Stimulated activated CD4-positive, alpha-beta T cell treated with anti-CD3 and anti-CD28 coated beads, Interleukin-2, amount 100 ng/mL, for 24 hours (primary cell): Measurements from ENCODE around the gene ESD.
A peak's percentile ranks its signal among the peaks of the same experiment; 100 is the strongest.

Experiments
- DNase-seq, 2 donors: peaks; one replicate each; pipeline ENCODE4 v3.0.0-alpha.2; 2020

Gene ESD

DNA sequence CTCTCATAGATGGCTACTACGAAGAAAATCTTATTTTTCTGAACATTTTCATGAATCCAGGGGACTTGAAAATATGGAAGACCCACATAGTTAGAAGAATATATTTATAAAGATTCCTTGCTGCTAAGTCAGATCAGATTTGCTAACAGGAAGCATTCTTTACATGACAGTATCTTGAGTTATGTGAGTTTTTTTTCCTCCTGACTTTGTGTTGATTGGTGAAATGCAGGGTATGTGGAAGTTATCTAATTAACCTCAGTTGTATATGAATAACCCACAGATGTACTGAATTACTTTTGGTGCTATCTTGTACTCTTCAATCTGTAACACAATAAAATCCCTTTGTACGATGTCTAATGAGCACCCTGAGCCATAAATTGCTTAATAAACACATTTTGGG, 53.8 kb downstream of the ESD start:
- DNase-seq = no peak

DNA sequence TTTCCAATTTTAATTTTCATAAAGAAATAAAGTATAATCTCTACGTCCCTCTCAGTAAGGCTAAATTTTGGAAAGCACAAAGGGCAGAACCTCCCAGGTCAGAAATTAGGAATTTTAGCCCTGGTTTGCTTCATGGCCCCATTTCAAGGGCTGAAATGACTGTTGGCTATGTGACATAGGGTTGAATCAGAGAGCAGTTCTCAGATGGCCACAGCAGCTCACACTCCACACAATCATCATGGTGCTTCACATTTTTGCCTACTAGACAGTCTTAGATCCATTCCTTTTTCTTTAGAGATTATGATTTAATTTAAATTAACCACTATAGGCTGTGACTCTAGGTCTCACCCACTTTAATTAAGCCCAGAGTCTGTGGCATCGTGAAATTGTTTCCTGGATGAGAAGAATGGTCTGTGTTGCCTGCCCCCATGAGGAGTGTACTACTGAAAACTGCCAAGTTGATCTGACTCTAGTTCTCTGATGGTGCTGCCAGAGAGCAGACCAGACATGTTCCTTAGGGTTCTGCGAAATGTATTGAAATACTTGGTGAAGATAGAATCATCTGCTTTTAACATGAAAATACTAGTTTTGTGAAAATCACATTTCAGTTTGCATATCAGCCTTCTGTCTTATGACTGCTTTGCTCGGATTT, 57.4 kb downstream of the ESD start:
- DNase-seq = no peak

DNA sequence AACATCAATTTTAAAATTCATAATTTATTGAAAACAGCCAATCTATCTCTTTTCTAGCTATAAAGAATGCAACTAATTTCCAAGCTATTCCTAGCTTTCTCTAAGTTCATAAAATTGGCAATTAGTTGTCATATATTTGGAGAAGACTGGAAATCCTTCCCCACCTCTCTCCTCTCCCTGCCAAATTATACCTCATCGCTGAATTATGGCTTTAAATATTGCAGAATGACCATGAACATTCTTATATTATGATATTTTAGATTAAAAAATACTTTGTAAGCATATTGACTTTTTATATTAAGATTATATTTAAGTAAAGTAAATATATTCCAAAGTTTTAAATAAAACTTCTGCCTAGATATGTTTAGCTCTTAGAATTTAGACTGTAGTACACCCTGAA, 58.2 kb downstream of the ESD start:
- DNase-seq = no peak

DNA sequence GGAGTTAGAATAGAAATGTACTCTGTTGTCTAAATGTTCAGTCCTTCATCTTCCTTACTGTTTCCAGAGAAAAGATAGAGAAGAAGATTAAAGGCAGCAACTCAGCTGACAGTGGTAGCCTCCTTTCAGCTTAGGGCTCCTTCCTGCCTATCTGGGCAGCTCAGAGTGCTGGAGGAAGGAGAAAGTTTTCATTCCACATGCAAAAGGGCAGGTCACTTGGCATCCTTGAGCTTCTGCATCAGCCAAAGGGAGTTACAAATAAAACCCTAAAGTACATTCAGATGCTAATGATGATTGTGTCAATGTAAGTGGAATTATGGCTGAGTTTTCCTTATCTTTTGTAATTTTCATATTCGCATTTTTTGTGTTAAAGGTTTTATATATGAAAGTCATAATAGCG, 58.9 kb downstream of the ESD start:
- no peak for DNase-seq

DNA sequence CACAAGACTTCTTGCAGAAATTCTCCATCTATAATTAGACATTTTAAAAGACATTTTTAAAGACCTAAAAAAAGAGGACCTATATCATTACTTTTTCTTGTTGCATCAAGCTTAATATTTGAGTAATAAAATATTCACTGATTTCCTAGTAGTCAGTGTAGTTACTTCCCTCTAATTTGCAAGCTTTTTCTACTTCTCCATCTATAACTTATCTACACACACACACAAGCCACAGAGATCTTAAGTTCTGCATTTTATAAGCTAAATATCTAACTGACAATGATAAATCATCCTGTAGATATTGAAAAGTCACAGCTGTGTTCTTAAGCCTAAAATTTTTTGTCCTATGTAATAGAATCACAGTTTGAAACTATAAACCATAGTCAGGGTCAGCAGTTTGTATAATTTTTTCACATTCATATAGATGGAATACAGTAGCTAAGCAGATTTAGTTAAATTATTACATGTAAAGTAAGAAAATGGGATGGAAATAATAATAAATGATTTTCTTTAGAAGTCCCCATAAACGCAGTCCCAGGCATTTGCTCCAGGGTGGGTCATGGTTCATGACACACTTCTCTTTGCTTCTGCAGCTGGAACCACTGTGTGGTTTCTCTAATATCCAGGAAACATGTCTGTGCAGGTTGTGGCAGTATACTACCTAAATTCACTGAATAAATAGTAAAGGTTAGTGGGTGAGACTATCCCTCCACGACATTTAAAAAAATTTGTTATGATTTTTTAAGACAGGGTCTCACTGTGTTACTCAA, 60.2 kb downstream of the ESD start:
- DNase-seq = no peak

DNA sequence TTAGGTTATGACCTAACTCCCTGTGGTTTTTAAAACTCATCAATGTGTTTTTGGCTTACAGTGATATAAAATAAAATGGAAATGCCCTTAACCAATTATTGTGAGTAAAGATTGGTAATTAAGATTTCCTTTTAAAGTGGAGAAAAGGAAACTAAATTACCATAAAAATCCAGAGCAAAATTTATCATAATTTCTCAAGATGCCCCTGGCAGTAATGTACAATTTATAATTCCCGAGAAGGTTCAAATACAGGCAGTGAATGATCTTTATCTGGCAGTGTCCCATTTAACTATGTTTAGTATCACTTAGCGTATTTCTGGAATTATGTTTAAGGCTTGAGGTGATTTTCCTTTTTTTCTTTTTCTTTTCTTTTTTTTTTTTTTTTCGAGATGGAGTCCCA, 61.5 kb downstream of the ESD start:
- DNase-seq = no peak

DNA sequence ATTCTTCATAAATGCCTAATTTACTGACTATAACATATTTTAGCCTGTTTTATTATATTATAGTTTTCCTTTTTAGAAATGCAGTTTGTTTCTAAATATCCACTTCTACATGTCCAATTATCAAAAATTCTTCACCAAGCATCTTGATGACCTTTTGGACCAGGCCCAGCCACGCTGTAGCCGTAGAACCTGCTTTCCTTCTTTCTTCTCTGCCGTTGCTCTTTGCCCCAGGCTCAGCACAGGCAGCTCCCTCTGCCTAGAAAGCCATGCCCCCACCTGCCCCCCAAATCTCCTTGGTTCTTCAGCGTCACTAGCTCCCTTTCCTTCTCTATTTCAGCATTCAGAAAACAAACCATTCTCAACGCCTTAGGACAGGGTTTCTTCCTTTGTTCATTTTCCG, 65.4 kb downstream of the ESD start:
- no peak for DNase-seq

DNA sequence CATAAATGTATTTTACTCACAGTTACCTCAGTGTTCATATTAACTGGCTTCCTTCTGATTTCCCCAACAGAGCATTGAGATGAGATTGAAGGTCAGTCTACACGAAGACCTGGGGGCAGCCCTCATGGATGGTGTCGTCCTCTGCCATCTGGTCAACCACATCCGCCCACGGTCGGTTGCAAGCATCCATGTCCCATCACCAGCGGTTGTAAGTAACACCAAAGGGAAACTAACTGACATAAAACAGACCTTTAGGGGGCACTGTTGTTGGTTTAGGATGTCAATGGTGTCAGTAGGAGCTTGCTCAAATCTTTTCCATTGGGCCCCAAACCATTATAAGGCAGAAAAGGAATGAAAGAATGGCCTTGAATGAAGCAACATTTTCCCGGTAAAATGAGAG, 68.2 kb downstream of the ESD start:
- DNase-seq = peak in 1 of 2 donors; percentile 17

DNA sequence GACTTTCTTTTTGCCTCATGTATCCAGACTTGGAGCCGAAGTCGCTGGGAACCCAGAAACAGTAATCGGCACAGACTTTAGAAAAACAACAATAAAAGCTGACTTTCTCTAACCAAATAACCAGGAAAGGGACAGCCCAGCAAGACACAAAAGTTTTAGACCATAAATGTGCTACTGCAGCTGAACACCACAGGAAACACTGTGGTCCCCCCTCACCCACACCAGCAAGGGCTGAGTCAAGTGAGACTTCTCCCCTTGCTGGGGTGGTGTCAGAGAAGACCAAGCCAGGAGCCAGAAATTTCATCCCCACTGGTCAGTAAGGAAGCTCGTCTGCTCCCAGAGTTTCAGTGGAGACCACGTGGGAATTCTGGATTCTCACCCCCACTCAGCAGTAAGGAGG, 70.6 kb downstream of the ESD start:
- no peak for DNase-seq
